Liver (tissue), 3 donors: ENCODE measurements around the gene ARMC5.

Experiments used
- ATF3 ChIP-seq: IDR thresholded peaks from 2 replicates; pipeline ENCODE4 v1.6.1; 2016; ENCODE audit warnings: antibody characterized with exemption
- CTCF ChIP-seq: fragments of 150-350 bp; IDR thresholded peaks from 2 replicates; pipeline ENCODE4 v1.5.1; 2017; ENCODE audit warnings: improper control_type of control experiment, low read depth, low read length; ENCODE audit not compliant: missing input control
- JUND ChIP-seq, 2 donors: IDR thresholded peaks; 2 replicates each; pipeline ENCODE4 v1.6.1; 2016; ENCODE audit warnings: antibody characterized with exemption in 2 of 2
- MAX ChIP-seq: IDR thresholded peaks from 2 replicates; pipeline ENCODE4 v1.6.1; 2016; ENCODE audit warnings: antibody characterized with exemption
- REST ChIP-seq: IDR thresholded peaks from 2 replicates; pipeline ENCODE4 v1.6.1; 2016; ENCODE audit warnings: antibody characterized with exemption, mild to moderate bottlenecking
- SP1 ChIP-seq: IDR thresholded peaks from 2 replicates; pipeline ENCODE4 v1.6.1; 2018; ENCODE audit warnings: antibody characterized with exemption, mild to moderate bottlenecking
- TAF1 ChIP-seq: conservative IDR thresholded peaks from 2 replicates; pipeline ENCODE4 v1.6.1; 2016; ENCODE audit warnings: antibody characterized with exemption, mild to moderate bottlenecking
- YY1 ChIP-seq: IDR thresholded peaks from 2 replicates; pipeline ENCODE4 v1.6.1; 2016; ENCODE audit warnings: antibody characterized with exemption, mild to moderate bottlenecking
- ZBTB33 ChIP-seq: IDR thresholded peaks from 2 replicates; pipeline ENCODE4 v1.6.1; 2016; ENCODE audit warnings: antibody characterized with exemption
- donor health status: healthy.
- donor health status: healthy.

- TF ChIP-seq YY1 (no peak), TAF1 (no peak), ZBTB33 (no peak), CTCF (no peak), ATF3 (no peak), MAX (no peak), REST (no peak), SP1 (no peak), JUND (IDR thresholded peaks at IDR 0.05) (no peak)
Measured at GRCh38 chr16:31487071-31487719, 27.9 kb downstream of the ARMC5 start.
